Measurements from ENCODE around the gene OPN1SW. TPM values are rescaled to one million over a fixed set of nuclear protein-coding genes. Genes with fewer than 3 reads are reported as not detected.
A peak's percentile ranks its signal among the peaks of the same experiment; 100 is the strongest.

The OPN1SW gene
- total RNA-seq, 3 donors from 2014 or later: not detected

DNA sequence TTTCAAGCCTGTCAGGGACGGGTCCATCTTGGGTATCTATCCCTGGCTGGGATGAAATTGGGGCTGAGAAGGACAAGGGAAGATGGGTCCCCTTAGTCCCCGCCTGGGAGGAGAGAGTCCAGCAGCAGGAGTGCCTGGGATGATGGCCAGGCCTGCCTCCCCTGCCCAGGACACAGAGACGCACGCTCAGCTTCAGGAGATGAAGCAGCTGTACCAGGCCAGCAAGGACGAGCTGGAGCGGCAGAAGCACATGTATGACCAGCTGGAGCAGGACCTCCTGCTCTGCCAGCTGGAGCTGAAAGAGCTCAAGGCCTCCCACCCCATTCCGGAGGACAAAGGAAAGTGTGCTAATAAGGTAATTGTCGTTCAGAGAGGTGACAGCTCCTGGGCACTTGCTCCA, 31.6 kb upstream of the OPN1SW start:
- H3K36me3 ChIP-seq (ENCODE audit: low read depth): no peaks in the 10 kb centered on the region
- DNase-seq: no peak
- H3K4me1 ChIP-seq (ENCODE audit: low read depth): no peaks in the 10 kb centered on the region
- ATAC-seq: no peak
- no peak overlapping the region for H3K4me3 ChIP-seq
- H3K9me3 ChIP-seq: no peaks in the 10 kb centered on the region
- TF ChIP-seq, protein P1, sequence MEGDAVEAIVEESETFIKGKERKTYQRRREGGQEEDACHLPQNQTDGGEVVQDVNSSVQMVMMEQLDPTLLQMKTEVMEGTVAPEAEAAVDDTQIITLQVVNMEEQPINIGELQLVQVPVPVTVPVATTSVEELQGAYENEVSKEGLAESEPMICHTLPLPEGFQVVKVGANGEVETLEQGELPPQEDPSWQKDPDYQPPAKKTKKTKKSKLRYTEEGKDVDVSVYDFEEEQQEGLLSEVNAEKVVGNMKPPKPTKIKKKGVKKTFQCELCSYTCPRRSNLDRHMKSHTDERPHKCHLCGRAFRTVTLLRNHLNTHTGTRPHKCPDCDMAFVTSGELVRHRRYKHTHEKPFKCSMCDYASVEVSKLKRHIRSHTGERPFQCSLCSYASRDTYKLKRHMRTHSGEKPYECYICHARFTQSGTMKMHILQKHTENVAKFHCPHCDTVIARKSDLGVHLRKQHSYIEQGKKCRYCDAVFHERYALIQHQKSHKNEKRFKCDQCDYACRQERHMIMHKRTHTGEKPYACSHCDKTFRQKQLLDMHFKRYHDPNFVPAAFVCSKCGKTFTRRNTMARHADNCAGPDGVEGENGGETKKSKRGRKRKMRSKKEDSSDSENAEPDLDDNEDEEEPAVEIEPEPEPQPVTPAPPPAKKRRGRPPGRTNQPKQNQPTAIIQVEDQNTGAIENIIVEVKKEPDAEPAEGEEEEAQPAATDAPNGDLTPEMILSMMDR (IDR thresholded peaks at IDR 0.05): no peak
- intact Hi-C loops (cut with DNase I, micrococcal nuclease): no loop called here

DNA sequence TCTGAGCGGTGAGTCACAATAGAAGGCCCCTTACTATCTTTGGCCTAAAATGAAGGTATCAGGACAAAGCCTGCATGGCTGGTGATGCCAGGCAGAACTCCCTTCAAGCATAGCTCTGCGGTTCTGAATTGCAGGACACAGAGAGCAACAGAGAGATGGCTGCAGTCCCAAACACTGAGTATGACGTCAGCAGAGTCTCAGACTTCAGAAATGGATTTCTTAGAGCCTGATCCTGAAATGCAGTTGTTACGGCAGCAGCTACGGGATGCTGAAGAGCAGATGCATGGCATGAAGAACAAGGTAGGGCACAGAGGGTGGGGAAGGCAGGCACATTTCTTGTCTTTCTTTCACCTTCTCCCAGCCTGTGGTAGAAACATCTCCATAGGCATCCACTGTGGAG, 29.6 kb upstream of the OPN1SW start:
- DNase-seq (no peak), ATAC-seq (no peak)
- Histone ChIP-seq H3K4me1 (ENCODE audit: low read depth) (no peaks in the 10 kb centered on the region), H3K36me3 (ENCODE audit: low read depth) (no peaks in the 10 kb centered on the region), H3K4me3 (no peak overlapping the region), H3K9me3 (no peaks in the 10 kb centered on the region)
- intact Hi-C loops (cut with DNase I, micrococcal nuclease): no loop called here
- TF ChIP-seq, protein P1 (IDR thresholded peaks at IDR 0.05): no peak

DNA sequence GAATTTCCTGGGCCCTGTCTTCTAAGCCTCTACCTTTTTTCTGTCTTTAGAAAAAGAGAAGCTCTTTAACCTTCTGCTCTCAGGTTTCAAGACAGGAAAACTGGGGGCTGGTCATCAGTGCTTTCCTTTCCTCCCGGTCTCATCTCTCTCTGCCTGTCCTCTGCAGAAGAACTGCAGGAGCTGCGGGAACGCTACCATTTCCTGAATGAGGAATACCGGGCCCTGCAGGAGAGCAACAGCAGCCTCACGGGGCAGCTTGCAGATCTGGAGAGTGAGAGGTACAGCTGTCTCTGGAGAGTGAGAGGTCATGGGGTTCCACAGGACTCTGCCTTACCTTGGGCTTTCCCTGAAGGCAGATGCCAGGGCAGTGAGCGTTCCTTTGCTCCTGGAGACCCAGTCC, 28.9 kb upstream of the OPN1SW start:
- DNase-seq: no peak
- Histone ChIP-seq H3K4me1 (ENCODE audit: low read depth) (no peaks in the 10 kb centered on the region), H3K9me3 (no peaks in the 10 kb centered on the region), H3K36me3 (ENCODE audit: low read depth) (no peaks in the 10 kb centered on the region), H3K4me3 (no peak overlapping the region)
- TF ChIP-seq, protein P1 (IDR thresholded peaks at IDR 0.05): no peak
- intact Hi-C loops (cut with DNase I, micrococcal nuclease): no loop called here
- no peak for ATAC-seq

DNA sequence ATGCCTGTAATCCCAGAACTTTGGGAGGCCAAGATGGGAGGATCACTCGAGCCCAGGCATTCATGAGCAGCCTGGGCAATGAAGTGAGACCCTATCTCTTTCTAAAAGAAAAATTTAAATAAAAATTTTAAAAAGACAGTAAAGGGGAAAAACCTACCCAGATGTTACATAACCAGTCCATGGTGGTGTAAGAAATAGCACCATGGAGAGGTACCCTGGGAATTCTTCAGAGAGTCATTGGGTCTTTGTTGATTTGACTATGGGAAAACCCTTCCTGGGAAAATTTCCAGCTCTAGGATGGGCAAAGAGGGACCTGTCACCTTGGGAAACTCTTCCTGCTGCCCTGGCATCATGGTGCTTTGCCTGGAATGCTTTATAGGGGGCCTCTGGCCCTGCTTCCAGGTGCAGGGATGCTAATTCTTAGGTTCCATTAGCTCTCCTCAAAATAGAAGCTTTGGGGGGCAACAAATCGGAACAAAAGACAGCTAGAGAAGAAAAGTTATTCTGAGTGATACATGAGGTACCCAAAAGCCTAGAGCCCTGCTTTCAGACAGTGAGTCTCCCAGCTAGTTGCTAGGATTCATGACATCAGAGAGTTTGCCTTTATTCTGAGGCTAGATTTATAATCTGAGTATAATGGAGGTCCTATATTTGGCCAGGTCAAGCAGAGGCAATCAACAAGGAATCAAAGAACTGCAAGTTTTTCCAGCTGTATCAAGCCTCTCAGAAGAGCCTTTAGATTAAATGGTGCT, 26.2 kb upstream of the OPN1SW start:
- ATAC-seq (no peak), DNase-seq (no peak)
- Histone ChIP-seq H3K4me3 (no peak overlapping the region), H3K9me3 (no peaks in the 10 kb centered on the region), H3K4me1 (ENCODE audit: low read depth) (no peaks in the 10 kb centered on the region), H3K36me3 (ENCODE audit: low read depth) (no peaks in the 10 kb centered on the region)
- intact Hi-C loops (cut with DNase I, micrococcal nuclease): no loop called here
- TF ChIP-seq, protein P1 (IDR thresholded peaks at IDR 0.05): no peak

DNA sequence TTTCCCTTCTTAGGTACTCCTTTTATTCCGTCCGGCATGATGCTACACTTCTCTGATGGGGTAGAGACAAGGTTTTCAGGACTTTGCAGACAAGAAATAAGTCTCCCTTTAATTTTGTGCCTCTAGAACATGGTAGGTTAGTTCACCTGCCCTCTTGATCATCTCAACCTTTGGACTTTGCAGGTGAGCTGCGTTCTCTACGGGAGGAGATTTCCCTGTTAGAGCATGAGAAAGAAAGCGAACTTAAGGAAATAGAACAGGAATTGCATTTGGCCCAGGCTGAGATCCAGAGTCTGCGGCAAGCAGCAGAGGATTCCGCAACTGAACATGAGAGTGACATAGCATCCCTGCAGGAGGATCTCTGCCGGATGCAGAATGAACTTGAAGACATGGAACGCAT, 25.4 kb upstream of the OPN1SW start:
- intact Hi-C loops (cut with DNase I, micrococcal nuclease): no loop called here
- Histone ChIP-seq H3K4me1 (ENCODE audit: low read depth) (no peaks in the 10 kb centered on the region), H3K4me3 (no peak overlapping the region), H3K36me3 (ENCODE audit: low read depth) (no peaks in the 10 kb centered on the region), H3K9me3 (no peaks in the 10 kb centered on the region)
- peak; percentile 93 for ATAC-seq
- TF ChIP-seq, protein P1 (IDR thresholded peaks at IDR 0.05): no peak
- DNase-seq: peak in 1 of 3 donors; percentile 41

Measured in mucosa of descending colon (tissue), 3 donors.